ENCODE results near the gene ABCG1.
"Not testable (repeated sequence)": the region's sequence is repeated elsewhere in the genome, so short reads cannot be mapped to it uniquely, and the experiment has no call there.

The ABCG1 gene

GRCh38 chr21:42176859-42177258, 42.1 kb upstream of the ABCG1 start:
- Histone ChIP-seq H3K36me3 (replicated peaks; ENCODE audit: insufficient read depth, low read length) (no peaks in the 10 kb centered on the region), H4K20me1 (ENCODE audit: insufficient read depth, low read length) (no peaks in the 10 kb centered on the region), H3K9me2 (replicated peaks; ENCODE audit: insufficient read depth, low read length) (no peaks in the 10 kb centered on the region), H3F3A (ENCODE audit: insufficient read depth, low read length) (no peaks in the 10 kb centered on the region), H3K79me2 (ENCODE audit: low read length) (no peaks in the 10 kb centered on the region), H3K9me3 (replicated peaks; ENCODE audit: insufficient read depth, low read length) (no peaks in the 10 kb centered on the region), H3K9ac (ENCODE audit: low read length) (no peak overlapping the region), H3K4me1 (ENCODE audit: low read length) (no peaks in the 10 kb centered on the region), H3K27ac (ENCODE audit: low read length) (no peak overlapping the region), H3K4me3 (ENCODE audit: low read length) (no peak overlapping the region), H2AFZ (ENCODE audit: low read length) (no peak overlapping the region), H3K4me2 (ENCODE audit: low read depth, low read length) (no peak overlapping the region), H3K27me3 (replicated peaks; ENCODE audit: insufficient read depth, low read length) (peaks cover 41% of the 10 kb centered on the region)
- no peak for DNase-seq
- TF ChIP-seq EZH2phosphoT487 (IDR thresholded peaks at IDR 0.05; ENCODE audit: low read length) (no peak), EZH2 (optimal IDR thresholded peaks at IDR 0.05; ENCODE audit: low read depth, low read length) (no peak), CTCF (IDR thresholded peaks at IDR 0.05; ENCODE audit: low read length) (no peak)

GRCh38 chr21:42179316-42179715, 39.6 kb upstream of the ABCG1 start:
- Histone ChIP-seq H3K36me3 (replicated peaks; ENCODE audit: insufficient read depth, low read length) (no peaks in the 10 kb centered on the region), H3K4me2 (ENCODE audit: low read depth, low read length) (no peak overlapping the region), H3F3A (ENCODE audit: insufficient read depth, low read length) (no peaks in the 10 kb centered on the region), H3K9ac (ENCODE audit: low read length) (no peak overlapping the region), H3K9me3 (replicated peaks; ENCODE audit: insufficient read depth, low read length) (no peaks in the 10 kb centered on the region), H3K9me2 (replicated peaks; ENCODE audit: insufficient read depth, low read length) (no peaks in the 10 kb centered on the region), H2AFZ (ENCODE audit: low read length) (no peak overlapping the region), H3K79me2 (ENCODE audit: low read length) (no peaks in the 10 kb centered on the region), H3K4me3 (ENCODE audit: low read length) (no peak overlapping the region), H3K27ac (ENCODE audit: low read length) (no peak overlapping the region), H3K4me1 (ENCODE audit: low read length) (no peaks in the 10 kb centered on the region), H3K27me3 (replicated peaks; ENCODE audit: insufficient read depth, low read length) (peaks cover 33% of the 10 kb centered on the region), H4K20me1 (ENCODE audit: insufficient read depth, low read length) (no peaks in the 10 kb centered on the region)
- no peak for DNase-seq
- TF ChIP-seq EZH2 (optimal IDR thresholded peaks at IDR 0.05; ENCODE audit: low read depth, low read length) (no peak), EZH2phosphoT487 (IDR thresholded peaks at IDR 0.05; ENCODE audit: low read length) (no peak), CTCF (IDR thresholded peaks at IDR 0.05; ENCODE audit: low read length) (no peak)

- H3K4me2 ChIP-seq (ENCODE audit: low read depth, low read length); H3K9me3 ChIP-seq (replicated peaks; ENCODE audit: insufficient read depth, low read length); DNase-seq; H3K27ac ChIP-seq (ENCODE audit: low read length); H3K4me1 ChIP-seq (ENCODE audit: low read length); H3K36me3 ChIP-seq (replicated peaks; ENCODE audit: insufficient read depth, low read length); H3F3A ChIP-seq (ENCODE audit: insufficient read depth, low read length); H3K9me2 ChIP-seq (replicated peaks; ENCODE audit: insufficient read depth, low read length); H3K79me2 ChIP-seq (ENCODE audit: low read length); H4K20me1 ChIP-seq (ENCODE audit: insufficient read depth, low read length); H3K9ac ChIP-seq (ENCODE audit: low read length); H3K4me3 ChIP-seq (ENCODE audit: low read length); H2AFZ ChIP-seq (ENCODE audit: low read length): not testable (repeated sequence)
- peaks cover 27% of the 10 kb centered on the region for H3K27me3 ChIP-seq (replicated peaks; ENCODE audit: insufficient read depth, low read length)
These were observed 38.9 kb upstream of the ABCG1 start for GRCh38 chr21:42180001-42180400.

- Histone ChIP-seq H2AFZ (ENCODE audit: low read length) (no peak overlapping the region), H3K27me3 (replicated peaks; ENCODE audit: insufficient read depth, low read length) (0 out of 2 replicates have a peak, but pooled peaks cover 10% of the 10 kb centered on the region), H3K4me1 (ENCODE audit: low read length) (peaks cover 5% of the 10 kb centered on the region; the same call in 1 of the 2 replicates), H3K4me2 (ENCODE audit: low read depth, low read length) (no peak overlapping the region), H4K20me1 (ENCODE audit: insufficient read depth, low read length) (no peaks in the 10 kb centered on the region), H3K9ac (ENCODE audit: low read length) (no peak overlapping the region), H3K79me2 (ENCODE audit: low read length) (no peaks in the 10 kb centered on the region), H3F3A (ENCODE audit: insufficient read depth, low read length) (peaks cover 5% of the 10 kb centered on the region), H3K27ac (ENCODE audit: low read length) (no peak overlapping the region), H3K9me2 (replicated peaks; ENCODE audit: insufficient read depth, low read length) (no peaks in the 10 kb centered on the region), H3K9me3 (replicated peaks; ENCODE audit: insufficient read depth, low read length) (no peaks in the 10 kb centered on the region), H3K36me3 (replicated peaks; ENCODE audit: insufficient read depth, low read length) (no peaks in the 10 kb centered on the region), H3K4me3 (ENCODE audit: low read length) (no peak overlapping the region)
- no peak for TF ChIP-seq CTCF (IDR thresholded peaks at IDR 0.05; ENCODE audit: low read length)
- TF ChIP-seq EZH2 (optimal IDR thresholded peaks at IDR 0.05; ENCODE audit: low read depth, low read length) = no peak
- TF ChIP-seq EZH2phosphoT487 (IDR thresholded peaks at IDR 0.05; ENCODE audit: low read length) = no peak
- no peak for DNase-seq
These were observed 36.1 kb upstream of the ABCG1 start for GRCh38 chr21:42182713-42183371.
